HL-60/S4 treated with retinoic acid at 250 ng/mL for 4 days and 3 days (cell line): ENCODE measurements around the gene DIPK1A.

ENCODE experiments used
- in situ Hi-C: fragments of 300-500 bp; cut with MboI; formaldehyde crosslinking; loops from 2 replicates; pipeline ENCODE4 v1.7.0; 2022; ENCODE audit warnings: low sequenced_read_pairs

The DIPK1A gene

DNA sequence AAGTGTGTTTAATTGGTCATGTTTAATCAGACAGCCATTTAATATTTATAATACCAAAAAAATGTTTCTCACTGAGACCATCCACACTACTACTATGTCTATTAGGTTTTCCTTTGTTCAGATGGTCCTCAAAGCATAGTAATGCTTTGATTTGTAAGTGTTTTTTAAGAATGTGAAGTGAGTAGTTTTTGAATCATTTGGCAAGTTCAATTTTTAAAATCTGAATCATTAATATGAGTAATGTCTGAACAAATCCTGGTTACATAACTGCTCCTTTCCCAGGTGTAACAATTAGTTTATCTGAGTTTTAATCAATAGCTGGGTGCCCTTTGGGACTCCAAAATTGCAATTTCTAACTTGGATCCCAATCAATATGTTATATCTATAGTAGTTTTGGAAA lies 152.9 kb downstream of the DIPK1A start:
- in situ Hi-C loops = loop anchor here (25.0 kb wide), 1 partner anchor 496 kb away; no protein-coding TSS in a partner anchor

DNA sequence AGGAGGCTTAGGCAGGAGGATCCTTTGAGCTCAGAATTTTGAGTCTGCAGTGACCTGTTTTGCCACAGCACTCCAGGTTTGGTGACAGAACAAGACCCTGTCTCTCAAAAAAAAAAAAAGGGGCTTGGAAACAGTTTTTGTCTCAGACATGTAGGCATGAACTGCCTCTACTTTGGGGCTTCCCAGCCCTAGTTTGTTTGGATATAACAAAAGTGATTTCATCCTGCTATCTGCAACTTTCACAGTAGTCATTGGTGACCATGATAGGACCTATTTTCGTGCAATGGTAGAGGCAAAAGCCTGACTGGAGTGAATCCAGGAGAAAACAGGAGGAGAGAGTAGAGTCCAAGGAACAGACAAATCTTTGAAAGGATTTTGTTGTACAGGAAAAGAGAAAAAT lies 156.0 kb downstream of the DIPK1A start:
- in situ Hi-C loops = loop anchor here (25.0 kb wide), 1 partner anchor 493 kb away; no protein-coding TSS in a partner anchor

DNA sequence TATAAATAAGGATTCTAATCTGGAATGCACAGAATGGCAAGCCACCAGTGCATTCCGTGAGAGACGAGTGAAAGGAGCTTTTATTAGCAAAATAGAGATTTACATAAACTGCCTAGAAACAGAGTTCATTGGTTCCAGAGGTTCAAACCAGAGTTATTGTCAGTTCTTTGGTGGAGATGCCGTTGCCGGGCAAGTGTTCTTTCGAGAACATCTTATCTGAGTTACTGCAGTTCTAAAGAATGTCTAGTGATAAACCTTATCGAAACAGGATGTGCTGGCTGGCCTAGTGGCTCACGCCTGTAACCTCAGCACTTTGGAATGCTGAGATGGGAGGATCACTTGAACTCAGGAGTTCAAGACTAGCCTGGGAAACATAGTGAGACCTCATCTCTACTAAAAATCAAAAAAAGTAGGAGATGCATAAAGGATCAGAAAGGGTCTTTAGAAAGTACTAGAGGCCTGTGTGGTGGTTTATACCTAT lies 156.5 kb downstream of the DIPK1A start:
- in situ Hi-C loops = loop anchor here (25.0 kb wide), 1 partner anchor 492 kb away; no protein-coding TSS in a partner anchor

DNA sequence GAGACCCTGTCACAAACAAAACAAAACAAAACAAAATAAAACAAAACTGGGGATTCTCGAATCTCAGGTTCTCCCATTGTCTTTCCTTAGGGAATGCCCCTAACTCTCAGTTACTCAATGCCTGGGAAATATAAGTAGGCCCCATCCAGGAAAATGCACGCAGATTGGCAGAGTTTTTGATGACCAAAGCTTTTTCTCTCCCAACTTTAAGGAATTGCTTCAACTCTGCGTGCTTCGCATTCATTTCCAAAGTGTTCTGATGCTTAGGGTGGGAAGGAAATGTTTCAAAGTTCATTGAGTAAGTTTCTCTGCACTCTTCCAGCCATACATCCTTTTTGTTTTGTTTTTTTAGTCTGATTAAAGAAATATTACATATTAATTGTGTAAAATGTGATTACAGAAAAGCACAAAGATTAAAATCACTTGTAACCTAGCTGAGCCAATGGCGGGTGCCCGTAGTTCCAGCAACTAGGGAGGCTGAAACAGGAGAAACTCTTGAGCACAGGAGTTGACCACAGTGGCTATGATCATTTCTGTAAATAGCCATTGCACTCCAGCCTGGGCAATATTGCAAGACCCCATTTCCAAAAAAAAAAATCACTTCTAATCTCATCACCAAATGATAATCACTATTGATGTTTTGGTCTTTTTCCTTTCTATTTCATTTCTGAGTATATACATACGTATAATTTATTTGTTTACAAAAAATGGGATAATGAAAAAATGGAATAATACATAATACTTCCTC lies 157.9 kb downstream of the DIPK1A start:
- in situ Hi-C loops = loop anchor here (25.0 kb wide), 1 partner anchor 491 kb away; no protein-coding TSS in a partner anchor

DNA sequence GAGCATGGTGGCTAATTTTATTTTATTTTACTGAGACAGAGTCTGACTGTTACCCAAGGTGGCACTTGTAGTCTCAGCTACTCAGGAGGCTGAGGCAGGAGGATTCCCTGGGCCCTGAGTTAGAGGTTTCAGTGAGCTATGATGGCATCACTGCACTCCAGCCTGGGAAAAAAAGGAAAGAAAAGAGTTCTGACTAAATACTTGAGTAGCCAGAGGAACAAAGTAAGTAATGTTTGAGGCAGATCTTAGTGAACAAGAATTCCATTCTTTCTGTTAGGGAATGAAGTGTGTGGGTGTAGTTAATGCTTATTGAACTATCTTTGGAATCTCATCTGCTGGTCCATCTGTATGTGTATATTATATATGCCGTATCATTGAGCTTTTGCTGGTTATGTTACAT lies 163.3 kb downstream of the DIPK1A start:
- in situ Hi-C loops = no loop called here

DNA sequence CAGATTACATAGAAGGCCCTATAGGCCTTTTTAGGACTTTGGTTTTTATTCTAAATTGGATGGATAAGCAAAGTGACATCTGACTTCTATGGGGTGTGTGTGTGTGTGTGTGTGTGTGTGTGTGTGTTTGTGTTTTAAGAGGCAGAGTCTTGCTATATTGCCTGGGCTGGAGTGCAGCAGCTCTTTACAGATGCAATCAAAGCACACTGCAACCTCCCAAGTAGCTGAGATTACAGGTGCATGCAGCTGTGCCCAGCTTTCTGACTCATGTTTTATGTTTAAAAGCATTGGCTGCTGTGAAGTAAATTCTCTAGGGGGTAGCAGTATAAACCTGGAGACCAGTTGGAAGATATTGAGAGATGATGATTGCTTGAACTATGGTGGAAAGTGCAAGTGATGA lies 164.0 kb downstream of the DIPK1A start:
- in situ Hi-C loops = no loop called here

DNA sequence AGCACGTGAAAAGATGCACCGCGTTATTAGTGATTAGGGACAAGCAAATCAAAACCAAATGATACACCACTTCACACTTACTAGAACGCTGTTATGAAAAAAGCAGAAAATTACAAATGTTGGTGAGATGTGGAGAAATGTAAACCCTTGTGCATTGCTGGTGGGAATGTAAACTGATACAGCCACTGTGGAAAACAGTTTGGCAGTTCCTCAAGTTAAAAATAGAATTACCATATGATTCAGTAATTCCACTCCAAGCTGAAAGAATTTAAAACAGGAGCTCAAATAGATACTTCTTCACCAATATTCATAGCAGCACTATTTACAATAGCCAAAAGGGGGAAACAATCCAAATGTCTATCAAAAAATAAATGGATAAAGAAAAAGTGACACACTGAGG lies 166.1 kb downstream of the DIPK1A start:
- in situ Hi-C loops = no loop called here

DNA sequence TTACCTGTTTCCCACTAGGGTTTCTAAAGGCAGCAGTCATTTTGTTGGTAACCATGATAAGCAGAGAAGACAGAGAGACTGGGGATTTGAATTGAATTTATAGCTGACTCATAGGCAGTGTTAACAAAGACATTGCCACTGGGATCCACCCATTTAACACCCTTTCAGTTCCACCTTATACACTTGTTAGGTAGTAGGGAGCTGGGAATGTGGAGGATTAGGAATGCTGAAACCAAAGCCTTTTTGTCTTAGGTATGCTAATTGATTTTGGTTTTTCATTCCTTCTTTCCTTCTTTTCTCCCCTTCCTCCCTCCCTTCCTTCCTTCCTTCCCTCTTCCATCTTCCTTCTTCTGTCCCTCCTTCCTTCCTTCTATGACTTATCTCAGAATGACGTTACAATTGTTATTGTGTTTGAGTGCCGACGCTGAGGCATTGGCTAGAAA lies 168.9 kb downstream of the DIPK1A start:
- in situ Hi-C loops = no loop called here
